GM12873 (cell line): ENCODE data around the gene GTPBP3.

ENCODE experiments used
- TF ChIP-seq, protein P1 (sequence below): IDR thresholded peaks from 2 replicates; pipeline ENCODE4 v1.5.1; 2012; ENCODE audit warnings: low read depth, mild to moderate bottlenecking, moderate library complexity, low read length, control low read depth; ENCODE audit not compliant: insufficient read depth; ENCODE audit errors: missing control alignments

Gene GTPBP3, protein sequence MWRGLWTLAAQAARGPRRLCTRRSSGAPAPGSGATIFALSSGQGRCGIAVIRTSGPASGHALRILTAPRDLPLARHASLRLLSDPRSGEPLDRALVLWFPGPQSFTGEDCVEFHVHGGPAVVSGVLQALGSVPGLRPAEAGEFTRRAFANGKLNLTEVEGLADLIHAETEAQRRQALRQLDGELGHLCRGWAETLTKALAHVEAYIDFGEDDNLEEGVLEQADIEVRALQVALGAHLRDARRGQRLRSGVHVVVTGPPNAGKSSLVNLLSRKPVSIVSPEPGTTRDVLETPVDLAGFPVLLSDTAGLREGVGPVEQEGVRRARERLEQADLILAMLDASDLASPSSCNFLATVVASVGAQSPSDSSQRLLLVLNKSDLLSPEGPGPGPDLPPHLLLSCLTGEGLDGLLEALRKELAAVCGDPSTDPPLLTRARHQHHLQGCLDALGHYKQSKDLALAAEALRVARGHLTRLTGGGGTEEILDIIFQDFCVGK

DNA sequence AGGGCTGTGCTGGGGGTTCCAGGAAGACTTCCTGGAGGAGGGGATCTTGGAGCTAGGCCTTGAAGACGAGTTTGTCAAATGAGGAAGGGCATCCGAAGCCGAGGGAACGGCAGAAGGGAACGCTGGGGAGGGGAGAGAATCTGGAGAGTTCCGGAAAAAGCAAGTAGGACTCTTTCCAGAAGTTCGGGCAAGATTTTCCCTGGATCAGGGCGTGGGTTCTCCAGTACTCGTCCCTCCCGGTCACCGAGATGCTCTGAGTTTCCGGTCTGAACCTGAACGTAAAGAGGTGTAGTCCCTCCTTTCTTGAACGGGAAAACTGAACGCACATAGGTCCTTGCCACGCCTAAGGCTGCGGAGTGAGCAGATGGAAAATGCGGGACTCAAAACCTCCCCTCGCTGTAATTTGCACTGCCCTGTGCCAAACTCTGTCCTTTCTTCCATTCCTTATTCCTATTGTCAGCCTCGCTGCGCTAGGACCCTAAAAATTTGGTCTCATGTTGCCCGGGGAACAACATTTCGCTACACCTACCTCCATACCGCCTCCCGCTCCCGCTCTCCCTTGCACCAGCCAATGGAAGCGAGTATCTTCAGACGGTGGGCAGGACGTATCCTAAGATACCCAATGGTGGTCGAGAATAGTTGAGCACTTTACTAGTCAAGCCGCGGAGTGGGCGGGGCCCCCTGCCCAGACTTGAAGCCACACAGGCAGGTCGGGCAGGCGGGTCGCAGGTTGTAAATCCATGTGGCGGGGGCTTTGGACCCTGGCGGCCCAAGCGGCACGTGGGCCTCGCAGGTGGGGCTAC is at the start of gene GTPBP3:
Gene GTPBP3, plus strand, starts transcription at position 682 of the 803 bp plus-strand sequence. Its CDS starts 59 bp downstream, at position 741.
- TF ChIP-seq, protein P1, sequence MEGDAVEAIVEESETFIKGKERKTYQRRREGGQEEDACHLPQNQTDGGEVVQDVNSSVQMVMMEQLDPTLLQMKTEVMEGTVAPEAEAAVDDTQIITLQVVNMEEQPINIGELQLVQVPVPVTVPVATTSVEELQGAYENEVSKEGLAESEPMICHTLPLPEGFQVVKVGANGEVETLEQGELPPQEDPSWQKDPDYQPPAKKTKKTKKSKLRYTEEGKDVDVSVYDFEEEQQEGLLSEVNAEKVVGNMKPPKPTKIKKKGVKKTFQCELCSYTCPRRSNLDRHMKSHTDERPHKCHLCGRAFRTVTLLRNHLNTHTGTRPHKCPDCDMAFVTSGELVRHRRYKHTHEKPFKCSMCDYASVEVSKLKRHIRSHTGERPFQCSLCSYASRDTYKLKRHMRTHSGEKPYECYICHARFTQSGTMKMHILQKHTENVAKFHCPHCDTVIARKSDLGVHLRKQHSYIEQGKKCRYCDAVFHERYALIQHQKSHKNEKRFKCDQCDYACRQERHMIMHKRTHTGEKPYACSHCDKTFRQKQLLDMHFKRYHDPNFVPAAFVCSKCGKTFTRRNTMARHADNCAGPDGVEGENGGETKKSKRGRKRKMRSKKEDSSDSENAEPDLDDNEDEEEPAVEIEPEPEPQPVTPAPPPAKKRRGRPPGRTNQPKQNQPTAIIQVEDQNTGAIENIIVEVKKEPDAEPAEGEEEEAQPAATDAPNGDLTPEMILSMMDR, result no peak

DNA sequence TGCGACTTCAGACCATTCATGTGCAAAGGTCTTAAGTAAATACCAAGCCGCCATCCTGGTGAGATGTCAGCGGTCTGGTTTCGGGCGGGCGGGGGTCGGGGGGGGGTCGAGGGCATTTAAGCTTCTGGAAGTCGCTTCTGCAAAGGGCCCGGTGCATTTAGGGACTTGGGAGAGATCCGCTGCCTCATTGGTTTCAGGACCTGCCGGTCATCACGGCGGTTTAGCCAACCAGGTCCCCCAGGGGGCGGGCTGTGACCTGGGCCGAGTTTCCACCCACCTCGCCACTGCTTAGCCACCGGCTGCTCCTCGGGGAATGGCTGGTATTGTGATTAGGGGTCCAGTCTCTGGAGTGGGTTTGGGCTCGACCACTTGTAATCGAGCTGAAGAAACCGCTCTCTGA is 47.9 kb upstream of the GTPBP3 start:
- TF ChIP-seq, protein P1, result no peak

DNA sequence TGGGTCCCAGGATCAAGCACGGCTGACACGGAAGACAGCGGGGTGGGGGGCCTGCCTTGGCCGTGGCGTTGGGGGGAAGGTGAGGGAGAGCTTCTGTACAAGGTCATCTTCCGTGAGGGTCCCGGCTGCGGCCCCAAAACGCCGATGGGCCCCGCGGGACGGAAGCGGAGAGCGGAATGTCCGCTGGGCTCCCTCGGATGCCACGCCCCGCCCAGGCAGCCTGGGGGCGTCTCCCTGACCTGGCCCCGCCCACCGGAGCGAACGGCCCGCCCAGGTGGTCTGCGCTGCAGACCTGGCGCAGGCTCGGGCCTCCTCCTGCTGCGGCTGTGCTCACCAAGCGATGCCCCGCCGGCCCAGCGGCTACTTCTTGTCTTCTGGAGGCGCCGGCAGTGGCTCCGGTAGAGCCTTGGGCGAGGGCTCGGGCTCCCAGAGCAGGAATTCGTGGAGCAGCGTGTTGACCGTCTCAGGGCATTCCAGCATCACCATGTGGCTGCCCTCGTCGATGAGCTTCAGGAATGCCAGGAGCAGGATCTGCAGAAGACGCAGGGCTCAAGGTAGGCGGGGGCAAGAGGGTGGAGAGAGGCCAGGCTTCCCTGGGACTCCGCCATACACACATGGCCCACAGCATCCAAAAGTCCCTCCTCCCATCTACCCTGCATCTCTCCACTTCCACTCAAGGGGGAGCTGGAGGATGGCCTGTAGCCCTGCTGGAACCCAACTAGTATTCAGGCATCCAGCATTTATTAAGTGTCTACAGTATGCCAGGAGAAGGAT is 44.9 kb upstream of the GTPBP3 start:
- TF ChIP-seq, protein P1, result peak; percentile 85

DNA sequence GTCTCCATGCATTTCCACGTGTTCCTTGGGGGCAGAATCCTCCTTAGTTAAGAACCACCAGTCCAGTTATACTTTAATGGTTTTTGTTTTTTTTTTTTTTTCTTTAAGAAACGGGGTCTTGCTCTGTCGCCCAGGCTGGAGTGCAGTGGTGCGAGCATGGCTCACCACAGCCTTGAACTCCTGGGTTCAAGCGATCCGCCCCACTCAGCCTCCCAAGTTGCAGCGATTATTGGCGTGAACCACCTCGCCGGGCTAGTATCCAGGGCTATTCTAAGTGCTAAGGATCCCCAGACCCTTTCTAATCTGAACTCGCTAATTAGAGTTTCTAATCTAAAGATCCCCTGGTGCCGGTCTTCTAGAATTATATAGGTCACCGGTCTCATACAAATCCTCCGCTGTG is 43.7 kb upstream of the GTPBP3 start:
- TF ChIP-seq, protein P1, result no peak

DNA sequence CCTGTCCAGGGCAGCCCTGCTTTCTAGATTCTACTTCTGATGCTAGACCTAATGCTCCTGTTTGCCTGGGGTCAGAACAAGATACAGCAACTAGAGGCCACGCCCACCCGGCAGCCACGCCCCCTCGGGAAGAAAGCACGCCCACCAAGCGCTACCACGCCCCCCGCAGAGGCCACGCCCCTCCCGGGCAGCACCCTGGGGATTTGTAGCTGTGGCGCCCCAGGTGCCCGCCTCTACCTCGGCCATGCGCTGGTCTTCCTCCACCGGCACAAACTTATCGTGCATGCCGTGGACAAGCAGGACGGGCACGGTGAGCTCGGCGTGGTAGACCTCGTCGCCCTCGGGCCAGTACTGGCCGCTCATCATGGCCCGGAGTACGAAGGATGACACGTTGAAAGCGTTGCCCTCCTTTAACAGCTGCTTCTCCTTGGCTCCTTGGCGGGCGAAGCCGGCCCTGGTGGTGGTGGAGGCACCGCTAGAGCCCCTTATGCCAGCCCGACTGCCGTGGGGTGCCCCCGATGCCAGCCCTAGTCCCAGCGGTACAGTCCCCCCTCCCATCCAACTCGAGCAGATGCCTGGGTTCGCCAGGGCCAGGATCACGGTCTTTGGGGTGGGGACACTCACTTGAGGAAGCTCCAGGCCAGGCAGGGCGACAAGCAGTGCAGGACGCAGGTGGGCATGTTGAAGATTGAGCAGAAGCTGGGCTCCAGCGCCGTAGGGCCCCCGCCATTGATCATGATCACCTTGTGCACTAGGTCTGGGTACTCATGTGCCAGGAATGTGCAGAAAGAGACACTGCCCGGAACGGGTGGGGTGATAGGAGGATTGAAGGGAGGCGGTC is 43.1 kb upstream of the GTPBP3 start:
- TF ChIP-seq, protein P1, result no peak

DNA sequence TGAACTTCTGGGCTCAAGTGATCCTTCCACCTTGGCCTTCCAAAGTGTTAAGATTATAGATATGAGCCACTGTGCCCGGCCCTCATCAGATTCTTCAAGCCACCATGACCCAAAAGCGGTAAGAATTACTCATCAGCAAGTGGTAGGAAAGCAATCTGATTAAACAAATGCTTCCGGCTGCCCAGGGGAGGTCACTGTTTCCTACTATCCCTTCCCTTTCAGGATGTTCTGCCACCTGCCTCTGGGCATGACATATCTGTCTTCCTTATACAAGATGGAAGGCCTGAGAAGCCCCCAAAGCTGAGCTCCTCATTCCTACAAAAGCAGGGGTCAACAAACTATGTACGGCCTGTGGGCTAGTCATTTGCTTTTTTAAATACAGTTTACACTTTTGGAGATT is 41.1 kb upstream of the GTPBP3 start:
- TF ChIP-seq, protein P1, result no peak
